ENCODE data around the gene DAP3.

DNA sequence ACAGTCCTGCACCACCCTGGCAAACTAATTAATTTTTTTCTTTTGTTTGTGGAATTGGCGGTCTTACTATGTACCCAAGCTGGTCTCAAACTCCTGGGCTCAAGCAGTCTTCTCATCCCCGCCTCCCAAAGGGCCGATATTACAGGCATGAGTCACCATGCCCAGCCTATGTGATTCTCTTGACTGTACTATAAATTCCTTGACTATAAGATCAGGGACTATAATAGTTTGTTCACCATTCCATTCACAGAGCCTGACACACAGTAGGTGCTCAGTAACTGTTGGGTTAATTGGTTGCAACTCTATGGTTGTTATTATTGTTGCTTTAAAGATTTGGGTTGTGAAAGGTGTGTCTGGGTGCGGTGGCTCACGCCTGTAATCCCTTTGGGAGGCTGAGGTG, 17.2 kb downstream of the DAP3 start:
- TF ChIP-seq, protein P1, sequence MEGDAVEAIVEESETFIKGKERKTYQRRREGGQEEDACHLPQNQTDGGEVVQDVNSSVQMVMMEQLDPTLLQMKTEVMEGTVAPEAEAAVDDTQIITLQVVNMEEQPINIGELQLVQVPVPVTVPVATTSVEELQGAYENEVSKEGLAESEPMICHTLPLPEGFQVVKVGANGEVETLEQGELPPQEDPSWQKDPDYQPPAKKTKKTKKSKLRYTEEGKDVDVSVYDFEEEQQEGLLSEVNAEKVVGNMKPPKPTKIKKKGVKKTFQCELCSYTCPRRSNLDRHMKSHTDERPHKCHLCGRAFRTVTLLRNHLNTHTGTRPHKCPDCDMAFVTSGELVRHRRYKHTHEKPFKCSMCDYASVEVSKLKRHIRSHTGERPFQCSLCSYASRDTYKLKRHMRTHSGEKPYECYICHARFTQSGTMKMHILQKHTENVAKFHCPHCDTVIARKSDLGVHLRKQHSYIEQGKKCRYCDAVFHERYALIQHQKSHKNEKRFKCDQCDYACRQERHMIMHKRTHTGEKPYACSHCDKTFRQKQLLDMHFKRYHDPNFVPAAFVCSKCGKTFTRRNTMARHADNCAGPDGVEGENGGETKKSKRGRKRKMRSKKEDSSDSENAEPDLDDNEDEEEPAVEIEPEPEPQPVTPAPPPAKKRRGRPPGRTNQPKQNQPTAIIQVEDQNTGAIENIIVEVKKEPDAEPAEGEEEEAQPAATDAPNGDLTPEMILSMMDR (IDR thresholded peaks at IDR 0.05) = no peak
- TF ChIP-seq POLR2AphosphoS5 (IDR thresholded peaks at IDR 0.05; ENCODE audit: low read depth, low read length) (no peak), TCF7L2 (IDR thresholded peaks at IDR 0.05; ENCODE audit: low read depth, low read length) (no peak)
- TF ChIP-seq, protein P2, sequence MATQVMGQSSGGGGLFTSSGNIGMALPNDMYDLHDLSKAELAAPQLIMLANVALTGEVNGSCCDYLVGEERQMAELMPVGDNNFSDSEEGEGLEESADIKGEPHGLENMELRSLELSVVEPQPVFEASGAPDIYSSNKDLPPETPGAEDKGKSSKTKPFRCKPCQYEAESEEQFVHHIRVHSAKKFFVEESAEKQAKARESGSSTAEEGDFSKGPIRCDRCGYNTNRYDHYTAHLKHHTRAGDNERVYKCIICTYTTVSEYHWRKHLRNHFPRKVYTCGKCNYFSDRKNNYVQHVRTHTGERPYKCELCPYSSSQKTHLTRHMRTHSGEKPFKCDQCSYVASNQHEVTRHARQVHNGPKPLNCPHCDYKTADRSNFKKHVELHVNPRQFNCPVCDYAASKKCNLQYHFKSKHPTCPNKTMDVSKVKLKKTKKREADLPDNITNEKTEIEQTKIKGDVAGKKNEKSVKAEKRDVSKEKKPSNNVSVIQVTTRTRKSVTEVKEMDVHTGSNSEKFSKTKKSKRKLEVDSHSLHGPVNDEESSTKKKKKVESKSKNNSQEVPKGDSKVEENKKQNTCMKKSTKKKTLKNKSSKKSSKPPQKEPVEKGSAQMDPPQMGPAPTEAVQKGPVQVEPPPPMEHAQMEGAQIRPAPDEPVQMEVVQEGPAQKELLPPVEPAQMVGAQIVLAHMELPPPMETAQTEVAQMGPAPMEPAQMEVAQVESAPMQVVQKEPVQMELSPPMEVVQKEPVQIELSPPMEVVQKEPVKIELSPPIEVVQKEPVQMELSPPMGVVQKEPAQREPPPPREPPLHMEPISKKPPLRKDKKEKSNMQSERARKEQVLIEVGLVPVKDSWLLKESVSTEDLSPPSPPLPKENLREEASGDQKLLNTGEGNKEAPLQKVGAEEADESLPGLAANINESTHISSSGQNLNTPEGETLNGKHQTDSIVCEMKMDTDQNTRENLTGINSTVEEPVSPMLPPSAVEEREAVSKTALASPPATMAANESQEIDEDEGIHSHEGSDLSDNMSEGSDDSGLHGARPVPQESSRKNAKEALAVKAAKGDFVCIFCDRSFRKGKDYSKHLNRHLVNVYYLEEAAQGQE (IDR thresholded peaks at IDR 0.05; ENCODE audit: insufficient read depth in 1 of 2, low read depth in 2 of 2, low read length in 1 of 2) = no peak
